Progenitor cell of endocrine pancreas (in vitro differentiated cells): ENCODE data around the gene FOXL1. TPM values are rescaled to one million over a fixed set of nuclear protein-coding genes. Genes with fewer than 3 reads are reported as not detected.

ENCODE experiments used
- DNase-seq: peaks from one replicate; pipeline ENCODE4 v3.0.0; 2021; ENCODE audit warnings: low spot score; ENCODE audit not compliant: unreplicated experiment
- H3K27ac Mint-ChIP-seq: 2 replicates; pipeline ENCODE4 v1.8.0; 2021; ENCODE audit warnings: mild to moderate bottlenecking, moderate library complexity, mixed read lengths
- H3K27me3 Mint-ChIP-seq: 2 replicates; pipeline ENCODE4 v1.8.0; 2021; ENCODE audit warnings: mixed read lengths
- H3K36me3 Mint-ChIP-seq: 2 replicates; pipeline ENCODE4 v1.8.0; 2022; ENCODE audit warnings: mixed read lengths; ENCODE audit not compliant: insufficient read depth
- H3K4me1 Mint-ChIP-seq: 2 replicates; pipeline ENCODE4 v1.8.0; 2021; ENCODE audit warnings: low read depth, mixed read lengths
- H3K4me3 Mint-ChIP-seq: 2 replicates; pipeline ENCODE4 v1.8.0; 2021; ENCODE audit warnings: low read depth, mild to moderate bottlenecking, moderate library complexity, mixed read lengths
- H3K9me3 Mint-ChIP-seq: 2 replicates; pipeline ENCODE4 v1.8.0; 2021; ENCODE audit warnings: low read depth, mixed read lengths
- CTCF ChIP-seq: fragments of 200-600 bp; sonication (generic); IDR thresholded peaks from one replicate; pipeline ENCODE4 v1.5.0; 2021; ENCODE audit warnings: antibody characterized with exemption, mild to moderate bottlenecking; ENCODE audit not compliant: unreplicated experiment
- total RNA-seq: library from RNA; stranded (reverse); gene quantifications from 2 replicates; pipeline ENCODE4 v1.2.1, GENCODE V29; 2021

The FOXL1 gene
- total RNA-seq, 1 donor from 2014 or later: not detected

- TF ChIP-seq CTCF: no peak
- Mint-ChIP-seq H3K4me3 (no peak overlapping the region), H3K4me1 (no peaks in the 10 kb centered on the region), H3K9me3 (no peaks in the 10 kb centered on the region), H3K27me3 (peaks cover 25% of the 10 kb centered on the region), H3K27ac (no peak overlapping the region), H3K36me3 (no peaks in the 10 kb centered on the region)
- no peak for DNase-seq
Measured at GRCh38 chr16:86625821-86626220, 47.5 kb downstream of the FOXL1 start.

DNA sequence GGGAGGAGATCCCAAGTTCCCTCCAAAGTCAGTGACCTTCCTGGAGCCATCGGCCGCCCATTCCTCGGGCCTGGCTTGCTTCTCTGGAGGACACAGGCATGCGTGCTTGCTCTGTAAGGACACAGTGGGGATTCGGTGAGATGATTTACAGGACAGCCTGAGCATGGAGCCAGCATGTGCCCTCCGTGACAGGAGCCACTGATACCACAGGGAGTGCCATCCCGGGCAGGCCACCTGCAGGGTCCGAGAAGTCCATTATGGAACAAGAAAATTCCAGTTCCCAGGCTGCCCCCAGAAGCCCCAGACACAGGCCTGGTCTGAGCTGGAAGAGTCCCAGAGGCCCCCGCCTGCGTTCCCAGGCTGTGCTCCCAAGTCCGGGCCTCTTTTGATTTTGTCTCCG lies 47.9 kb downstream of the FOXL1 start:
- Mint-ChIP-seq H3K36me3 (no peaks in the 10 kb centered on the region), H3K4me1 (peaks cover 3% of the 10 kb centered on the region), H3K27ac (no peak overlapping the region), H3K27me3 (peaks cover 26% of the 10 kb centered on the region), H3K4me3 (no peak overlapping the region), H3K9me3 (no peaks in the 10 kb centered on the region)
- no peak for TF ChIP-seq CTCF
- no peak for DNase-seq

GRCh38 chr16:86626966-86627365 lies 48.6 kb downstream of the FOXL1 start:
- H3K36me3 Mint-ChIP-seq: no peaks in the 10 kb centered on the region
- H3K27me3 Mint-ChIP-seq: peaks cover 24% of the 10 kb centered on the region
- H3K4me1 Mint-ChIP-seq: peaks cover 10% of the 10 kb centered on the region
- H3K27ac Mint-ChIP-seq: no peak overlapping the region
- no peak for TF ChIP-seq CTCF
- H3K4me3 Mint-ChIP-seq: no peak overlapping the region
- no peaks in the 10 kb centered on the region for H3K9me3 Mint-ChIP-seq
- no peak for DNase-seq

GRCh38 chr16:86628614-86629013 lies 50.3 kb downstream of the FOXL1 start:
- Mint-ChIP-seq H3K27ac (no peak overlapping the region), H3K27me3 (peaks cover 14% of the 10 kb centered on the region), H3K4me1 (peaks cover 16% of the 10 kb centered on the region), H3K36me3 (no peaks in the 10 kb centered on the region), H3K4me3 (no peak overlapping the region), H3K9me3 (no peaks in the 10 kb centered on the region)
- no peak for DNase-seq
- no peak for TF ChIP-seq CTCF

DNA sequence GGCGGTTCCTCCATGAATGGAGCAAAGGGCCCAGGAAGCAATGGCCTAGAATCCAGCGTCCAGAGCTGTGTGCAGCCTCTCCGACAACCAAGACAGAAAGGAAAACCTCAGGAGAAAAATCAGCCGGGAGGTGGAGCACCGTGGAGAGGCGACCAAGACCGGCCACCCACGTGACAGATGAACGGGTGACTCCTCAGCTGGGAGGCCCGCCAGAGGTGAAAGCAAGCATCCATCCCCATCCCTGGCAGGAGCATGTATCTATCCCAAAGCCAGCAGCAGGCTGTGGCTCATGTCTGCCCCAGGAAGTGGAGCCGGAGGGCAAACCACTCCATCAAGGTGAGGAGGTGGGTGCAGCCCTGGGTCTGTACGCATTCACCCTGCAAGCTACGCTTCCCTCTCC lies 52.1 kb downstream of the FOXL1 start:
- no peak for DNase-seq
- peaks cover 16% of the 10 kb centered on the region for H3K4me1 Mint-ChIP-seq
- no peaks in the 10 kb centered on the region for H3K9me3 Mint-ChIP-seq
- no peaks in the 10 kb centered on the region for H3K36me3 Mint-ChIP-seq
- H3K27ac Mint-ChIP-seq: no peak overlapping the region
- H3K4me3 Mint-ChIP-seq: no peak overlapping the region
- H3K27me3 Mint-ChIP-seq: peaks cover 14% of the 10 kb centered on the region
- TF ChIP-seq CTCF: no peak
